Right renal cortex interstitium (tissue), 3 donors: ENCODE data around the gene EEF1G. TPM values are rescaled to one million over a fixed set of nuclear protein-coding genes. Genes with fewer than 3 reads are reported as not detected.
"Not testable (repeated sequence)": the region's sequence is repeated elsewhere in the genome, so short reads cannot be mapped to it uniquely, and the experiment has no call there.

ENCODE experiments used
- DNase-seq, 3 donors: peaks; one replicate each; pipeline ENCODE4 v3.0.0-alpha.2; 2013; ENCODE audit warnings: low read depth in 3 of 3, low spot score in 2 of 3
- polyA plus RNA-seq, 3 donors: library from polyadenylated mRNA; unstranded; fragments of 120-200 nt; gene quantifications; one replicate each; pipeline ENCODE4 v1.2.1, GENCODE V29; 2013; ENCODE audit not compliant: insufficient read length in 3 of 3

Gene EEF1G
- polyA plus RNA-seq, 3 donors: 2,168 to 2,372 (median 2,294) TPM

- no peak for DNase-seq
Measured at GRCh38 chr11:62604460-62605120, 30.9 kb upstream of the EEF1G start.

- DNase-seq: no peak
Measured at GRCh38 chr11:62603776-62604299, 30.1 kb upstream of the EEF1G start.

GRCh38 chr11:62603072-62603408 lies 29.3 kb upstream of the EEF1G start:
- DNase-seq: no peak

- DNase-seq: no peak
Measured at GRCh38 chr11:62602141-62603071, 28.7 kb upstream of the EEF1G start.

GRCh38 chr11:62601372-62602140 lies 27.9 kb upstream of the EEF1G start, which contains the start of gene MTA2:
TSS of gene MTA2 (minus strand) at chr11:62601865. CDS start at chr11:62601450, 415 bp downstream.
- DNase-seq: peak; percentile 90 to 96 (median 94)

GRCh38 chr11:62601122-62601371 lies 27.4 kb upstream of the EEF1G start:
- DNase-seq: no peak

- no peak for DNase-seq
Measured at GRCh38 chr11:62600367-62601121, 26.9 kb upstream of the EEF1G start.

GRCh38 chr11:62599901-62600300 lies 26.2 kb upstream of the EEF1G start:
- DNase-seq: no peak

GRCh38 chr11:62599069-62599696 lies 25.5 kb upstream of the EEF1G start:
- DNase-seq: peak in 2 of 3 donors; percentile 86 to 91

- no peak for DNase-seq
Measured at GRCh38 chr11:62595124-62595523, 21.4 kb upstream of the EEF1G start.

GRCh38 chr11:62593434-62594044 lies 19.8 kb upstream of the EEF1G start:
- no peak for DNase-seq

- no peak for DNase-seq
Measured at GRCh38 chr11:62592989-62593421, 19.3 kb upstream of the EEF1G start.

GRCh38 chr11:62592146-62592815 lies 18.6 kb upstream of the EEF1G start:
- no peak for DNase-seq

GRCh38 chr11:62591448-62592145 lies 17.9 kb upstream of the EEF1G start, which contains the start of gene TUT1:
TSS of gene TUT1 (minus strand) at chr11:62591523. CDS start at chr11:62591485, 38 bp downstream.
- peak; percentile 95 to 97 (median 97) for DNase-seq

- no peak for DNase-seq
Measured at GRCh38 chr11:62588966-62589637, 15.4 kb upstream of the EEF1G start.

- DNase-seq: not testable (repeated sequence)
Measured at GRCh38 chr11:62585356-62585755, 11.7 kb upstream of the EEF1G start.

- DNase-seq: not testable (repeated sequence)
Measured at GRCh38 chr11:62581735-62582134, 8.0 kb upstream of the EEF1G start.
